Endothelial cell of umbilical vein (primary cell): ENCODE results near the gene TBATA.

Source experiments
- EZH2 ChIP-seq: IDR thresholded peaks from 2 replicates; pipeline ENCODE4 v1.6.1; 2012; ENCODE audit warnings: borderline replicate concordance, low read depth, mild to moderate bottlenecking, moderate library complexity, low read length, inconsistent platforms; ENCODE audit not compliant: severe bottlenecking
- FOS ChIP-seq: IDR thresholded peaks from 2 replicates; pipeline ENCODE4 v1.6.1; 2011; ENCODE audit warnings: mild to moderate bottlenecking, low read length, moderate library complexity, borderline replicate concordance; ENCODE audit not compliant: insufficient read depth
- GATA2 ChIP-seq: IDR thresholded peaks from 2 replicates; pipeline ENCODE4 v1.7.0; 2011; ENCODE audit warnings: low read depth, mild to moderate bottlenecking, moderate library complexity, mixed read lengths, low read length; ENCODE audit not compliant: insufficient read length, insufficient read depth
- JUN ChIP-seq: IDR thresholded peaks from 2 replicates; pipeline ENCODE4 v1.6.1; 2011; ENCODE audit warnings: borderline replicate concordance, low read depth; ENCODE audit not compliant: insufficient read length, insufficient read depth
- MYC ChIP-seq: IDR thresholded peaks from one replicate; pipeline ENCODE4 v1.6.1; 2011; ENCODE audit warnings: mild to moderate bottlenecking, low read depth, low read length
- POLR2A ChIP-seq: IDR thresholded peaks from 2 replicates; pipeline ENCODE4 v1.6.1; 2012; ENCODE audit warnings: low read depth, mild to moderate bottlenecking, control low read depth, low read length
- POLR2AphosphoS5 ChIP-seq: IDR thresholded peaks from 2 replicates; pipeline ENCODE4 v1.6.1; 2012; ENCODE audit warnings: low read depth, mild to moderate bottlenecking, control low read depth, low read length, moderate library complexity; ENCODE audit not compliant: insufficient read depth
- TF ChIP-seq, protein P1 (sequence below), 2 donors: IDR thresholded peaks; 1 replicate in 1 of 2; 2 replicates in 1 of 2; pipeline ENCODE4 v1.5.1; 2011; ENCODE audit warnings: low read length in 2 of 2, mild to moderate bottlenecking in 2 of 2, moderate library complexity in 2 of 2, control low read depth in 1 of 2, inconsistent platforms in 1 of 2, low read depth in 1 of 2; ENCODE audit not compliant: insufficient read depth in 1 of 2; ENCODE audit errors: extremely low read depth in 1 of 2
- TF ChIP-seq, protein P2 (sequence below): IDR thresholded peaks from 2 replicates; pipeline ENCODE4 v1.6.1; 2011; ENCODE audit not compliant: insufficient read depth, insufficient read length

DNA sequence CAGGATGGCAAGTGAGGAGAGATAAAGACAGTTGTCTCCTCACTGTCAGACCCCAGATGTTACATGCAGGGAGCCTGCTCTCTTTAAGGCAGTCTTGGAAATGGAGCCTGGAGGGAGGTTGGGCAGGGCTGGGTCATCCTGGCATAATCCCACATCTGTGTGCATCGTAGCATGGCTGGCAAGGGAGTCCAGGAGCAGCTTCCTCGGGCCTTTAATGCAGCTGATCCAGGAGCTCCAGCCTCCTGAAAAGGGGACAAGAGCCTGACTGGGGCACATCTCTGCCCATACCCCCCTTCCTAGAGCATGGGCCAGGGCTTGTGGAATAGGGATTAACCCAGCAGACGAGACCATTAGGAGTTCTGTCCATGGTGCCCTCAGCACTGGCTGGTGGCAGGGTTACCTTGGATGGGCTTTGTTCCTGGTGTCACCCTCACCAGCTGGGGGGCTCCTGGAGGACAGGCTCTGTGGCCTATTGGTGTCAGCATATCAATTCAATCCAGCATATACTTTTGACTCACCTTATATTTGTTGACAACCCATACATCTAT, 34.9 kb downstream of the TBATA start:
- TF ChIP-seq POLR2AphosphoS5 = no peak
- TF ChIP-seq, protein P1, sequence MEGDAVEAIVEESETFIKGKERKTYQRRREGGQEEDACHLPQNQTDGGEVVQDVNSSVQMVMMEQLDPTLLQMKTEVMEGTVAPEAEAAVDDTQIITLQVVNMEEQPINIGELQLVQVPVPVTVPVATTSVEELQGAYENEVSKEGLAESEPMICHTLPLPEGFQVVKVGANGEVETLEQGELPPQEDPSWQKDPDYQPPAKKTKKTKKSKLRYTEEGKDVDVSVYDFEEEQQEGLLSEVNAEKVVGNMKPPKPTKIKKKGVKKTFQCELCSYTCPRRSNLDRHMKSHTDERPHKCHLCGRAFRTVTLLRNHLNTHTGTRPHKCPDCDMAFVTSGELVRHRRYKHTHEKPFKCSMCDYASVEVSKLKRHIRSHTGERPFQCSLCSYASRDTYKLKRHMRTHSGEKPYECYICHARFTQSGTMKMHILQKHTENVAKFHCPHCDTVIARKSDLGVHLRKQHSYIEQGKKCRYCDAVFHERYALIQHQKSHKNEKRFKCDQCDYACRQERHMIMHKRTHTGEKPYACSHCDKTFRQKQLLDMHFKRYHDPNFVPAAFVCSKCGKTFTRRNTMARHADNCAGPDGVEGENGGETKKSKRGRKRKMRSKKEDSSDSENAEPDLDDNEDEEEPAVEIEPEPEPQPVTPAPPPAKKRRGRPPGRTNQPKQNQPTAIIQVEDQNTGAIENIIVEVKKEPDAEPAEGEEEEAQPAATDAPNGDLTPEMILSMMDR (IDR thresholded peaks at IDR 0.05; ENCODE audit: extremely low read depth in 1 of 2, insufficient read depth in 1 of 2, low read depth in 1 of 2, low read length in 2 of 2) = no peak
- TF ChIP-seq JUN = no peak
- no peak for TF ChIP-seq POLR2A
- no peak for TF ChIP-seq EZH2
- TF ChIP-seq, protein P2, sequence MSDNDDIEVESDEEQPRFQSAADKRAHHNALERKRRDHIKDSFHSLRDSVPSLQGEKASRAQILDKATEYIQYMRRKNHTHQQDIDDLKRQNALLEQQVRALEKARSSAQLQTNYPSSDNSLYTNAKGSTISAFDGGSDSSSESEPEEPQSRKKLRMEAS = no peak
- no peak for TF ChIP-seq FOS
- no peak for TF ChIP-seq GATA2
- no peak for TF ChIP-seq MYC
